HG02970 (cell line): ENCODE data around the gene PRR22.
"Not testable (repeated sequence)": the region's sequence is repeated elsewhere in the genome, so short reads cannot be mapped to it uniquely, and the experiment has no call there.

Experiments
- ATAC-seq: cut with Tn5 transposase; IDR thresholded peaks from one replicate; pipeline ENCODE4 v1.9.1; 2021; ENCODE audit warnings: mild to moderate bottlenecking, moderate library complexity, moderate number of reproducible peaks; ENCODE audit not compliant: unreplicated experiment, low FRiP score

The PRR22 gene

DNA sequence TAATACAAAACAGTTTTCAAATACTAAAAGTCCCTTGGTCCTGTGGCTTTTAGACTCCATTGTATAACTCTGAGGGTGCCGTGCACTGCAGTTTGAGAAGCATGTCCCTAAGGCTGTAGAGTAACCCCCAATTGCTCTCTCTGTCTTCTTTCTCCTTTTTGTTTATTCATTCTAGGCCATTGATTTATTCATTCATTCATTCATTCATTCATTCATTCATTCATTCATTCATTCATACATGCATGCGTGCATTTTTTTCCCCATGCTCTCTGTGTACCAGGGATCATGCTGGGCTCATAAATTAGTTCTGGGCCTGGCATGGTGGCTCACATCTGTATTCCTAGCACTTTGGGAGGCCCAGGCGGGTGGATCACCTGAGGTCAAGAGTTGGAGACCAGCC lies 19.3 kb downstream of the PRR22 start:
- no peak for ATAC-seq

DNA sequence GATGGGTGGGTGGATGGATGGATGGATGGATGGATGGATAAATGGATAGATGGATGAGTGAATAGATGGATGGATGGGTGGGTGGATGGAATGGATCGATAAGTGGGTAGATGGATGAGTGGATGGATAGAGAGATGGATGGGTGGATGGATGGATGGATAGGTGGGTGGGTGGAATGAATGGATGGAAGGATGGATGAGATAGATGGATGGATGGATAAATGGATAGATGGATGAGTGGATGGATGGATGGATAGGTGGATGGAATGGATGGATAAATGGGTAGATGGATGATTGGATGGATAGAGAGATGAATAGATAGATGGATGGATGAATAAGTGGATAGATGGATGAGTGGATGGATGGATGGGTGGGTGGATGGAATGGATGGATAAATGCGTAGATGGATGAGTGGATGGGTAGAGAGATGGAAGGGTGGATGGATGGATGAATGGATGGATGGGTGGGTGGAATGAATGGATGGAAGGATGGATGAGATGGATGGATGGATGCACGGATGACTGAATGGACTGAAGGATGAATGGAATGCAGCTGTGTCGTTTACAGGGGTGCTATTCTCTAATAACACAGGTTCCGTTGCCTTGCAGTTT lies 21.8 kb downstream of the PRR22 start:
- no peak for ATAC-seq

- no peak for ATAC-seq
These were observed 30.8 kb downstream of the PRR22 start for GRCh38 chr19:5753743-5754142.

DNA sequence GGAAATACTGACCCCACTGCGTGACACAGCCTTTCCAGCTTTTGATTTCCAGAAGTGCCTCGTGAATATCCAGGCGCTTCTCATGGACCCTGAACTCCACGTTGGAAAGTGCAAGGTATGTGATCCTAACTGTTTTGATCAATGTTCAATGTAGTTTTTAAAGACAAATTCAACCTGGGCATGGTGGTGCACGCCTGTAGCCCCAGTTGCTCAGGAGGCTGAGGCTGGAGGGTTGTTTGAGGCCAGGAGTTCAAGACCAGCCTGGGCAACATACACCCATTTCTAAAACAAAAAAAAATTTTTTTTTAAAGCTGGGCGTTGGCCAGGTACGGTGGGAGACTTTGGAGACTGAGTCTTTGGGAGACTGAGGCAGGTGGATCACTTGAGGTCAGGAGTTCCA lies 32.8 kb downstream of the PRR22 start:
- ATAC-seq = no peak

DNA sequence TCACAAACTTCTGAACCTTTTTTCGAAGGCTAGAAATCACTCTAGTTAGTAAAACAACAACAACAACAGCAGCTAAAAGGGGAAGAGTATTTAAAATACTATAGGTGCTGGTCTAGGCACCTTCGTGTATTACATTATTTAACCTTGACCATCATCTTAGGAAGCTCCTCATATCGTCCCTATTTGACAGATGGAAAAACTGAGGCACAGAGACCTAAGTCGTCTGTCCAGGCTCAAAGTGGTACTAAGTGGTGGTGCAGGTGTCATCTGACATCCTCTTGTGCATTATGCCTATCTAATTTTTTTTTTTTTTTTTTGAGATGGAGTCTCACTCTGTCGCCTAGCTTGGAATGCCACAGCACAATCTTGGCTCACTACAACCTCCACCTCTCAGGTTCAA lies 35.0 kb downstream of the PRR22 start:
- no peak for ATAC-seq

DNA sequence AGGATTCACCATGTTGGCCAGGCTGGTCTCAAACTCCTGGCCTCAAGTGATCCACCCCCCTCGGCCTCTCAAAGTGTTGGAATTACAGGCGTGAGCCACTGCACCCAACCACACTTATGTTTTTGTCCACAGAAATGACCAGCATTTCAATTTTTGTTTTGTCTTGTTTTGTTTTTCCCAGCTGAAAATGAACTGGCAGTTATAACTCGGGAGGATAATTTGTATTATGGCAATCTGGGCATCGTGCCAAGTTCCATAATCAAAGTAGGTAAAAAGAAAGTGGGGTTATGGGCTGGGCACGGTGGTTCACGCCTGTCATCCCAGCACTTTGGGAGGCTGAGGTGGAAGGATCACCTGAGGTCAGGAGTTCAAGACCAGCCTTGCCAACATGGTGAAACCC lies 35.6 kb downstream of the PRR22 start:
- not testable (repeated sequence) for ATAC-seq

GRCh38 chr19:5744999-5745398 lies 39.5 kb downstream of the PRR22 start:
- ATAC-seq = not testable (repeated sequence)

DNA sequence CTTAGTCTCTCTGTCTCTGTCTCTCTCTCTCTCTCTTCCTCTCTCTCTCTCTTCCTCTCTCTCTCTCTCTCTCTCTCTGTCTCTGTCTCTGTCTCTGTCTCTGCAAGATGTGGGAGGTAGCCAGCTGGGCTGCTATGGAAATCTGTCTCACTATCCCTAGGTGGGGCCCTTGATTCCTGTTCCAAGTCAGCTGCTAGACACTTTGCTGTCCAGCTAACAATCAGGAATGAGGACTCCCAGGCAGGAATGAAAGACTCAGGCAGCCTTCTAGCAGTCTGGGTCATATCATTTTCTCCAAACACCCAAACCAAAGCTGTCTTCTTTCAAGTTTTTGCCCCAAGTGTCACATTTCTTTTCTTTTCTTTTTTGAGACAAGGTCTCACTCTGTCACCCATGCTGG lies 40.9 kb downstream of the PRR22 start:
- ATAC-seq = no peak

GRCh38 chr19:5742051-5742450 lies 42.5 kb downstream of the PRR22 start:
- no peak for ATAC-seq

DNA sequence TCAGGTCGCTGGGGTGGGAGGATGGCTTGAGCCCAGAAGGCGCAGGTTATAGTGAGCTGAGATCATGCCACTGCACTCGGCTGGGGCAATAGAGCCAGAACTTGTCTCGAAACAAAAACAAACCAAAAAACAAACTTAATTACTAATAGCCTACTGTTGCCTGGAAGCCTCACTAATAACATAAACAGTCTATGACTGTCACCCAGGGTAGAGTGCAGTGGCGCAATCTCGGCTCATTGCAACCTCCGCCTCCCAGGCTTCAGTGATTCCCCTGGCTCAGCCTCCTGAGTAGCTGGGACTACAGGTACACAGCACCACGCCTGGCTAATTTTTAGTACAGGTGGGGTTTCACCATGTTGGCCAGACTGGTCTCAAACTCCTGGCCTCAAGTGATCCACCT lies 46.1 kb downstream of the PRR22 start:
- no peak for ATAC-seq

DNA sequence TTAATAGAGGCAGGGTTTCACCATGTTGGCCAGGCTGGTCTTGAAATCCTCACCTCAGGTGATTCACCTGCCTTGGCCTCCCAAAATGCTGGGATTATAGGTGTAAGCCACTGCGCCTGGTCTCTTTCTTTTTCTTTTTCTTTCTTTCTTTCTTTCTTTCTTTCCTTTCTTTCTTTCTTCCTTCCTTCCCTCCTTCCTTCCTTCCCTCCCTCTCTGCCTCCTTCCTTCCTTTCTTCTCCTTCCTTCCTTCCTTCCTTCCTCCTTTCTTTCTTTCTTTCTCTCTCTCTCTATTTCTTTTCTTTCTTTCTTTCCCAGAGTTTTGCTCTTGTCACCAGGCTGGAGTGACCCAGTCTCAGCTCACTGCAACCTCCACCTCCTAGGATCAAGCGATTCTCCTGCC lies 51.4 kb downstream of the PRR22 start:
- ATAC-seq = not testable (repeated sequence)
